SU-DHL-6 (cell line): ENCODE results near the gene MYOF.
"Not testable (repeated sequence)": the region's sequence is repeated elsewhere in the genome, so short reads cannot be mapped to it uniquely, and the experiment has no call there.

Experiments used
- H2AFZ ChIP-seq: fragments of 200-600 bp; sonication (generic); 2 replicates; pipeline ENCODE4 v1.6.1; 2014; ENCODE audit warnings: low read depth, mild to moderate bottlenecking, moderate library complexity, mixed read lengths, antibody characterized with exemption, low read length; ENCODE audit not compliant: severe bottlenecking
- H3F3A ChIP-seq: fragments of 200-600 bp; shearing (Covaris generic); 2 replicates; pipeline ENCODE4 v1.6.0; 2016; ENCODE audit warnings: antibody characterized with exemption, mild to moderate bottlenecking; ENCODE audit not compliant: insufficient read depth
- H3K27ac ChIP-seq: fragments of 200-600 bp; sonication (generic); 2 replicates; pipeline ENCODE4 v1.5.1; 2016; ENCODE audit warnings: low read depth, mild to moderate bottlenecking, low read length, moderate library complexity, mixed read lengths
- H3K27me3 ChIP-seq: fragments of 200-600 bp; sonication (generic), shearing (Covaris generic); 2 replicates; pipeline ENCODE4 v1.6.0; 2014; ENCODE audit warnings: mild to moderate bottlenecking, low read length
- H3K36me3 ChIP-seq: fragments of 200-600 bp; sonication (generic); 2 replicates; pipeline ENCODE4 v1.6.1; 2014; ENCODE audit warnings: mild to moderate bottlenecking, low read length, mixed read lengths
- H3K4me2 ChIP-seq: fragments of 300-600, 200-600 bp; shearing (Covaris generic), sonication (generic); 2 replicates; pipeline ENCODE4 v1.6.0; 2014; ENCODE audit warnings: low read length, low read depth, mild to moderate bottlenecking; ENCODE audit not compliant: poor library complexity, severe bottlenecking
- H3K4me3 ChIP-seq: fragments of 200-600 bp; sonication (generic); 2 replicates; pipeline ENCODE4 v1.5.1; 2014; ENCODE audit warnings: antibody characterized with exemption, low read length, mild to moderate bottlenecking, mixed read lengths; ENCODE audit not compliant: insufficient read depth, poor library complexity, severe bottlenecking
- H3K79me2 ChIP-seq: fragments of 200-600 bp; sonication (generic); 2 replicates; pipeline ENCODE4 v1.6.1; 2014; ENCODE audit warnings: mild to moderate bottlenecking, low read length, moderate library complexity; ENCODE audit not compliant: insufficient read depth
- H3K9ac ChIP-seq: fragments of 200-600 bp; sonication (generic); 2 replicates; pipeline ENCODE4 v1.7.0; 2014; ENCODE audit warnings: mild to moderate bottlenecking, low read length
- H3K9me2 ChIP-seq: fragments of 200-600 bp; sonication (generic); replicated peaks from 2 replicates; pipeline ENCODE4 v1.6.1; 2014; ENCODE audit warnings: low read length; ENCODE audit not compliant: insufficient read depth
- H3K9me3 ChIP-seq: fragments of 200-600 bp; sonication (generic); 2 replicates; pipeline ENCODE4 v1.6.1; 2014; ENCODE audit warnings: low read length, mixed read lengths; ENCODE audit not compliant: insufficient read depth
- H4K20me1 ChIP-seq: fragments of 200-600 bp; sonication (generic); 2 replicates; pipeline ENCODE4 v1.6.1; 2014; ENCODE audit warnings: low read depth, mild to moderate bottlenecking, antibody characterized with exemption, low read length, moderate library complexity, mixed read lengths
- EZH2phosphoT487 ChIP-seq: fragments of 200-600 bp; sonication (generic), shearing (Covaris generic); conservative IDR thresholded peaks from 2 replicates; pipeline ENCODE4 v1.6.1; 2018; ENCODE audit warnings: mild to moderate bottlenecking, antibody characterized with exemption, low read length, moderate library complexity, mixed read lengths
- TF ChIP-seq, protein P1 (sequence below): fragments of 200-600 bp; sonication (generic); IDR thresholded peaks from one replicate; pipeline ENCODE4 v1.5.1; 2017; ENCODE audit warnings: antibody characterized with exemption, mild to moderate bottlenecking, low read length, moderate library complexity; ENCODE audit not compliant: insufficient read depth, poor library complexity, severe bottlenecking

MYOF gene

DNA sequence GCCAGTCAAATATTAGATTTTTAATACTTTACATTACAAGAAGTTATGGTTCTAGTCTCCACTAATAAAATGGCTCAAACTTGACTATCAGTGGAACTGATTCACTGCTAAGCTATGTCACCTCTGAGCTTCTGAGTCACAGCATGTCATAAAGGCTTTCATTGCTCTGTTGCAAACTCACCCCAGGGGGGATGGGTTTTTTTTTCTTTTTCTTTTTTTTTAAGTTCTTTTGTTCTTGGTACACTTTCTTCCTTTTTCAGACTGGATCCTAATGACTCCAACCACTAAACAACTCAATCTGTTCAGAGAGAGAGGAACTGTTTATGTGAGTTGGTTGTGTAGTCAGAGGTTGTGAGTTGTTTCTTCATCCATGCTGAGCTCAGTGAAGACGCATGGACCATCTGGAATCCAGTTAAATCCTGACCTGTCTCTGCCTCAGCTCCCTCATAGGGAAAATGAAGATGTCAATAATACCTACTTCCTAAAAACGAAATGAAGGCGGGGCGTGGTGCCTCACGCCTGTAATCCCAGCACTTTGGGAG, 11.0 kb downstream of the MYOF start:
- H3K4me2 ChIP-seq, result no peak overlapping the region
- TF ChIP-seq EZH2phosphoT487, result no peak
- TF ChIP-seq, protein P1, sequence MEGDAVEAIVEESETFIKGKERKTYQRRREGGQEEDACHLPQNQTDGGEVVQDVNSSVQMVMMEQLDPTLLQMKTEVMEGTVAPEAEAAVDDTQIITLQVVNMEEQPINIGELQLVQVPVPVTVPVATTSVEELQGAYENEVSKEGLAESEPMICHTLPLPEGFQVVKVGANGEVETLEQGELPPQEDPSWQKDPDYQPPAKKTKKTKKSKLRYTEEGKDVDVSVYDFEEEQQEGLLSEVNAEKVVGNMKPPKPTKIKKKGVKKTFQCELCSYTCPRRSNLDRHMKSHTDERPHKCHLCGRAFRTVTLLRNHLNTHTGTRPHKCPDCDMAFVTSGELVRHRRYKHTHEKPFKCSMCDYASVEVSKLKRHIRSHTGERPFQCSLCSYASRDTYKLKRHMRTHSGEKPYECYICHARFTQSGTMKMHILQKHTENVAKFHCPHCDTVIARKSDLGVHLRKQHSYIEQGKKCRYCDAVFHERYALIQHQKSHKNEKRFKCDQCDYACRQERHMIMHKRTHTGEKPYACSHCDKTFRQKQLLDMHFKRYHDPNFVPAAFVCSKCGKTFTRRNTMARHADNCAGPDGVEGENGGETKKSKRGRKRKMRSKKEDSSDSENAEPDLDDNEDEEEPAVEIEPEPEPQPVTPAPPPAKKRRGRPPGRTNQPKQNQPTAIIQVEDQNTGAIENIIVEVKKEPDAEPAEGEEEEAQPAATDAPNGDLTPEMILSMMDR, result no peak
- H3K79me2 ChIP-seq, result no peaks in the 10 kb centered on the region
- H3K4me3 ChIP-seq, result no peak overlapping the region
- no peaks in the 10 kb centered on the region for H3F3A ChIP-seq
- no peaks in the 10 kb centered on the region for H3K9me3 ChIP-seq
- no peaks in the 10 kb centered on the region for H3K36me3 ChIP-seq
- no peaks in the 10 kb centered on the region for H3K27me3 ChIP-seq
- no peak overlapping the region for H3K9ac ChIP-seq
- no peak overlapping the region for H3K27ac ChIP-seq
- H4K20me1 ChIP-seq, result no peaks in the 10 kb centered on the region
- no peaks in the 10 kb centered on the region for H3K9me2 ChIP-seq
- no peak overlapping the region for H2AFZ ChIP-seq

DNA sequence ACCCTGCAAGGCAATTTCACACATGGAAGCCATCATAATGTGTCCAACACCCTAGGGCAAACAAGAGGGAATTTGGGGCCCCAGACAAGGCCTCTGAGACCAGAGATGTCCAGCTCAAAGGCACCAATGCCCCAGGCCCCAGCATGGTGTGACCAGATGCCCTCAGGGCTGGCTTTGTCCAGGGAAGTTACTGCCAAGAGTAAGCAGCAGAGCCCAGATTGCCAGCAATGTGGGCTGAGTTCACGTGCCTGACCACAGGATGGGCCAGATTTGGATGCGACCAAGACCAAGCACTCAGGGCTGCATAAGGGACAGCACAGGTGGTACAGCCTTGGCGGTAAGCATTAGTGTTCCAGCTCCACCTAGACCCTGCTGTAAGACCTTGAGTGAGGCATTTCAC, 12.7 kb downstream of the MYOF start:
- no peaks in the 10 kb centered on the region for H3K9me3 ChIP-seq
- no peaks in the 10 kb centered on the region for H3F3A ChIP-seq
- no peak overlapping the region for H3K4me2 ChIP-seq
- no peaks in the 10 kb centered on the region for H3K79me2 ChIP-seq
- no peak overlapping the region for H3K27ac ChIP-seq
- H3K27me3 ChIP-seq, result no peaks in the 10 kb centered on the region
- H3K36me3 ChIP-seq, result no peaks in the 10 kb centered on the region
- no peak for TF ChIP-seq EZH2phosphoT487
- TF ChIP-seq, protein P1, result no peak
- H3K9me2 ChIP-seq, result no peaks in the 10 kb centered on the region
- H3K4me3 ChIP-seq, result no peak overlapping the region
- no peaks in the 10 kb centered on the region for H4K20me1 ChIP-seq
- no peak overlapping the region for H3K9ac ChIP-seq
- H2AFZ ChIP-seq, result no peak overlapping the region

DNA sequence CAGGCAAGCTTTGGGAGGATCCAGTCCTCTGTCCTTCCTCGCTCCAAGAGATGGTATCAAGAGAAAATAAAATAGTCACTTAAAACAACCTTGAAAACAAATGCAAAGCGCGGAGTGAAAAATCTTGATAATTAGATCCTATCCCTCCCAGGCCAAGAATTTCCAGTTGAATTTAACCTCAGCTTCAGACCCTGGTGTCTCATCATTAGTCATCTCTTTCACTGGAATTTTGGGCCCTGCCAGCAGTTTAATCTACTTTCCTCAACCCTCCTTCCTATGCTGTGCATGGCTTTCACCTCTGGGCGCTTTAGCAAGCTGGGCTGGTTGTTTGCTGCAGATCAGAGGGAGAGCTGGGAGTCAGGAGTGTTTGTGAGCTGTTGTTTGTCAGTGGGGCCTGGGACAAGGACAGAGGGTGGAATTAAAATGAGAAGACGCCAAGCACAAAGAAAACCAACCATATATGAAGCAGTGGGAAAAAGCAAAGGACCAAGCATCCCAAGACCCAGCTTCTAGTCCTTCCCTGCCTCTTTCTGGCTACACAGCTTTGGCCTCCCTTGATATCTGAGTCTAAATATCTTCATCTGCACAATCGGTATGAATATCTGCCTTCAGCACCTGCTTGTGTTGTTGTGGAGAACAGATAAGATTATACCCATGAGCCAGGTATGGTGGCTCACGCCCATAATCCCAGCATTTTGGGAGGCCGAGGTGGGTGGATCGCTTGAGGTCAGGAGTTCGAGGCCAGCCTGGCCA, 13.5 kb downstream of the MYOF start:
- Histone ChIP-seq H4K20me1 (no peaks in the 10 kb centered on the region), H3K4me3 (no peak overlapping the region), H3K27me3 (no peaks in the 10 kb centered on the region), H3K79me2 (no peaks in the 10 kb centered on the region), H3K9me2 (no peaks in the 10 kb centered on the region), H3K9ac (no peak overlapping the region), H3K4me2 (no peak overlapping the region), H3F3A (no peaks in the 10 kb centered on the region), H2AFZ (no peak overlapping the region), H3K9me3 (no peaks in the 10 kb centered on the region), H3K27ac (no peak overlapping the region), H3K36me3 (no peaks in the 10 kb centered on the region)
- TF ChIP-seq EZH2phosphoT487, result no peak
- TF ChIP-seq, protein P1, result no peak

DNA sequence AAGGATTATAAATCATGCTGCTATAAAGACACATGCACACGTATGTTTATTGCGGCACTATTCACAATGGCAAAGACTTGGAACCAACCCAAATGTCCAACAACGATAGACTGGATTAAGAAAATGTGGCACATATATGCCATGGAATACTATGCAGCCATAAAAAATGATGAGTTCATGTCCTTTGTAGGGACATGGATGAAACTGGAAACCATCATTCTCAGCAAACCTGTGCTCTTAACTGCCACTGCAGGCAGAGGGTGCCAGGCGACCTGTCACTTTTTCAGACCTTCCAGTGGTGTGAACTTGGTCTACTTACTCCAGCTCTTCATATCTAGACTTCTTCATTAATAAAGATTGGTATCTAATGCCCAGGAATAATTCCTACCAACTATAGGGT, 14.5 kb downstream of the MYOF start:
- H3K79me2 ChIP-seq, H3K36me3 ChIP-seq, H2AFZ ChIP-seq, H3K9me2 ChIP-seq, H3F3A ChIP-seq, H3K27ac ChIP-seq, H3K4me2 ChIP-seq, H4K20me1 ChIP-seq, H3K27me3 ChIP-seq, H3K9ac ChIP-seq, H3K4me3 ChIP-seq, H3K9me3 ChIP-seq: not testable (repeated sequence)
